B cell (primary cell): ENCODE results near the gene CCDC7.

Experiments
- EZH2 ChIP-seq: IDR thresholded peaks from 2 replicates; pipeline ENCODE4 v1.6.1; 2012; ENCODE audit warnings: borderline replicate concordance, low read depth, mild to moderate bottlenecking, moderate library complexity, low read length; ENCODE audit not compliant: insufficient read depth, poor library complexity, severe bottlenecking
- TF ChIP-seq, protein P1 (sequence below): fragments of 200-600 bp; IDR thresholded peaks from one replicate; pipeline ENCODE4 v1.8.0; 2022; ENCODE audit warnings: antibody characterized with exemption, mild to moderate bottlenecking

DNA sequence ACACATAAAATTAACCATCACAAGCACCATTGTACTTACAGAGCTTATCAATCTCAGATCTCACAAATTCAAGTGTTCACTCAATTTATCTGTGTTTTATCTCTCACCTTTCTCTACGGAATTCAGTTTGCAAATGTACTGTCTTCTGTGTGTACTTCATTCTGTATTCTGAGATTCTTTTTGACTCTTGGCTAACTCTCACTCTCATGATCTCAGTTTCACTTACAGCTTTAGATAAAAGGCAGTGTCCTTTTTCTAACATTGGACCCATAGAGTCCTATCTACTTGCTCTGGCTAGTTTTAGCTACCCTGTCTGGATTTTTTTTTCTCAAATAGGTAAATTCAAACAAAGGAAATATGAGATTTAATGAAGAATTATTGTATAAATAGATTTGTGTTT lies 176.0 kb downstream of the CCDC7 start:
- TF ChIP-seq, protein P1, sequence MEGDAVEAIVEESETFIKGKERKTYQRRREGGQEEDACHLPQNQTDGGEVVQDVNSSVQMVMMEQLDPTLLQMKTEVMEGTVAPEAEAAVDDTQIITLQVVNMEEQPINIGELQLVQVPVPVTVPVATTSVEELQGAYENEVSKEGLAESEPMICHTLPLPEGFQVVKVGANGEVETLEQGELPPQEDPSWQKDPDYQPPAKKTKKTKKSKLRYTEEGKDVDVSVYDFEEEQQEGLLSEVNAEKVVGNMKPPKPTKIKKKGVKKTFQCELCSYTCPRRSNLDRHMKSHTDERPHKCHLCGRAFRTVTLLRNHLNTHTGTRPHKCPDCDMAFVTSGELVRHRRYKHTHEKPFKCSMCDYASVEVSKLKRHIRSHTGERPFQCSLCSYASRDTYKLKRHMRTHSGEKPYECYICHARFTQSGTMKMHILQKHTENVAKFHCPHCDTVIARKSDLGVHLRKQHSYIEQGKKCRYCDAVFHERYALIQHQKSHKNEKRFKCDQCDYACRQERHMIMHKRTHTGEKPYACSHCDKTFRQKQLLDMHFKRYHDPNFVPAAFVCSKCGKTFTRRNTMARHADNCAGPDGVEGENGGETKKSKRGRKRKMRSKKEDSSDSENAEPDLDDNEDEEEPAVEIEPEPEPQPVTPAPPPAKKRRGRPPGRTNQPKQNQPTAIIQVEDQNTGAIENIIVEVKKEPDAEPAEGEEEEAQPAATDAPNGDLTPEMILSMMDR: no peak
- no peak for TF ChIP-seq EZH2
